UCSD-AML1 (cell line): ENCODE data around the gene SPATA32.
A peak's percentile ranks its signal among the peaks of the same experiment; 100 is the strongest.

Source experiments
- DNase-seq: peaks from one replicate; lab custom pipeline; 2025; ENCODE audit not compliant: unreplicated experiment; lab: John Stamatoyannopoulos, UW

The SPATA32 gene

GRCh38 chr17:45247429-45248131 is 14.3 kb downstream of the SPATA32 start:
- DNase-seq, result no peak

GRCh38 chr17:45246861-45247428 is 14.9 kb downstream of the SPATA32 start:
- no peak for DNase-seq

- no peak for DNase-seq
Observed at GRCh38 chr17:45246338-45246737, 15.6 kb downstream of the SPATA32 start.

GRCh38 chr17:45244725-45245656 is 16.9 kb downstream of the SPATA32 start:
- no peak for DNase-seq

GRCh38 chr17:45243750-45244149 is 18.1 kb downstream of the SPATA32 start:
- DNase-seq, result no peak

GRCh38 chr17:45242029-45242414 is 19.9 kb downstream of the SPATA32 start:
- no peak for DNase-seq

GRCh38 chr17:45241328-45242028 is 20.4 kb downstream of the SPATA32 start:
- no peak for DNase-seq

- DNase-seq, result no peak
Observed at GRCh38 chr17:45240905-45241327, 21.0 kb downstream of the SPATA32 start.

GRCh38 chr17:45238155-45238774 is 23.6 kb downstream of the SPATA32 start:
- no peak for DNase-seq

GRCh38 chr17:45237686-45238085 is 24.2 kb downstream of the SPATA32 start:
- DNase-seq, result no peak

GRCh38 chr17:45236282-45236606 is 25.6 kb downstream of the SPATA32 start:
- no peak for DNase-seq

GRCh38 chr17:45235416-45236281 is 26.2 kb downstream of the SPATA32 start:
- peak; percentile 69 for DNase-seq

GRCh38 chr17:45234641-45235415 is 27.1 kb downstream of the SPATA32 start:
- peak; percentile 25 for DNase-seq

GRCh38 chr17:45233423-45233924 is 28.4 kb downstream of the SPATA32 start:
- DNase-seq, result no peak

- no peak for DNase-seq
Observed at GRCh38 chr17:45232514-45233422, 29.1 kb downstream of the SPATA32 start.

- DNase-seq, result no peak
Observed at GRCh38 chr17:45231481-45232116, 30.3 kb downstream of the SPATA32 start.

GRCh38 chr17:45230787-45231480 is 31.0 kb downstream of the SPATA32 start:
- no peak for DNase-seq
